ENCODE measurements around the gene KIF21A.

Gene KIF21A

DNA sequence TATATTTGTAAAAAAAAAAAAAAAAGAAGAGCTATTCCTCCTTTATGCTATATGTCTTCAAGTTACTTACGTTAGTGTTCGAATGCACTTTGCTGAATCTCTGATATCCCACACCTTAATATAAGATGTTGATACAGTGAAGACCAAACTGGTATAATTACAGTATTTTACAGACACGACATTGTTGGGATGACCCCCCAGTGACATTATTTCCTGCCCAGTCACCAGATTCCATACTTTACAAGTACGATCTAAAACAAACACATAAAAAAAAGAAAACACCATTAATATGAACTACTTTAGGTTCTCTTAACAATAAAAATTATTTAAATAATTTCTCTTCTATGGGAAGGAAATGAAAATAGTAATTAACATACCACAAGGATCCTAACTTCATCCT lies 133.4 kb downstream of the KIF21A start:
- TF ChIP-seq, protein P1, sequence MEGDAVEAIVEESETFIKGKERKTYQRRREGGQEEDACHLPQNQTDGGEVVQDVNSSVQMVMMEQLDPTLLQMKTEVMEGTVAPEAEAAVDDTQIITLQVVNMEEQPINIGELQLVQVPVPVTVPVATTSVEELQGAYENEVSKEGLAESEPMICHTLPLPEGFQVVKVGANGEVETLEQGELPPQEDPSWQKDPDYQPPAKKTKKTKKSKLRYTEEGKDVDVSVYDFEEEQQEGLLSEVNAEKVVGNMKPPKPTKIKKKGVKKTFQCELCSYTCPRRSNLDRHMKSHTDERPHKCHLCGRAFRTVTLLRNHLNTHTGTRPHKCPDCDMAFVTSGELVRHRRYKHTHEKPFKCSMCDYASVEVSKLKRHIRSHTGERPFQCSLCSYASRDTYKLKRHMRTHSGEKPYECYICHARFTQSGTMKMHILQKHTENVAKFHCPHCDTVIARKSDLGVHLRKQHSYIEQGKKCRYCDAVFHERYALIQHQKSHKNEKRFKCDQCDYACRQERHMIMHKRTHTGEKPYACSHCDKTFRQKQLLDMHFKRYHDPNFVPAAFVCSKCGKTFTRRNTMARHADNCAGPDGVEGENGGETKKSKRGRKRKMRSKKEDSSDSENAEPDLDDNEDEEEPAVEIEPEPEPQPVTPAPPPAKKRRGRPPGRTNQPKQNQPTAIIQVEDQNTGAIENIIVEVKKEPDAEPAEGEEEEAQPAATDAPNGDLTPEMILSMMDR (IDR thresholded peaks at IDR 0.05): no peak

GRCh38 chr12:39301422-39301821 lies 141.5 kb downstream of the KIF21A start:
- TF ChIP-seq, protein P1 (IDR thresholded peaks at IDR 0.05): no peak

DNA sequence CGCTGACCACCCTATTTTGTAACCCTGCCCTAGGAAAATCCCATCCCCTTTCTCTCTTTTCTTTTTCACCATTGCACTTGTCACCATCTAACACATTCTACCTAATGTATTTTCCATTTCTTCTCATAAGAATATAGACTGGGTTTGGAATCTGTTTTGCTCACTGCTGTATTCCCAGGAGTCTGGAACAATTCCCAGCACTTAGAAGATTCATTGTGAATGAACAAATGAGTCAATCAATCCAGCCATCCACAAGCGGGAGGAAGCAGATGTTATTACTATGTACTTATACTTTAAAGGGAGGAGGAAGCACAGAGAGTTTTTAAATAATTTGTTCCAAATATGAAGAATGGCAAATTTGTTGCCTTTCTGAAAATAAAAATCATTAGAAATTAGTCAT lies 142.1 kb downstream of the KIF21A start:
- TF ChIP-seq, protein P1 (IDR thresholded peaks at IDR 0.05): no peak

- TF ChIP-seq, protein P1 (IDR thresholded peaks at IDR 0.05): no peak
Measured at GRCh38 chr12:39297891-39298290, 145.0 kb downstream of the KIF21A start.

DNA sequence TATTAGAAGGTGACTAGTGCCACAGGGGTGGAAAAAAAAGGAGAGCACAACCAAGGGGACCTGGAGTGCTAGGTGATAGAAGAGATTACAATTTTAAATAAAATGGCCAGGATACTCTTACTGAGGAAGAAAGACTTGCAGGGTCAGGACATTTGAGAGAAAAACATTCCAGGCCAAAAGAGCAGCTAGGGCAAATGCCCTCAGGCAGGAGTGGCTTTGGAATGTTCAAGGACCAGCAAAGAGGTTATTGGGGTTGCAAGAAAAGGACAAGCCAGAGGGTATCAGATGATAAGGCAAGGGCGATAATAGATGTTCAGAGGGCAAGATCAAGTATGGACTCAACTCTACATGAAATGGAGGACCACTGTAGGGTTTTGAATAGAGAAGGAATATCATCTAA lies 146.4 kb downstream of the KIF21A start:
- TF ChIP-seq, protein P1 (IDR thresholded peaks at IDR 0.05): no peak

DNA sequence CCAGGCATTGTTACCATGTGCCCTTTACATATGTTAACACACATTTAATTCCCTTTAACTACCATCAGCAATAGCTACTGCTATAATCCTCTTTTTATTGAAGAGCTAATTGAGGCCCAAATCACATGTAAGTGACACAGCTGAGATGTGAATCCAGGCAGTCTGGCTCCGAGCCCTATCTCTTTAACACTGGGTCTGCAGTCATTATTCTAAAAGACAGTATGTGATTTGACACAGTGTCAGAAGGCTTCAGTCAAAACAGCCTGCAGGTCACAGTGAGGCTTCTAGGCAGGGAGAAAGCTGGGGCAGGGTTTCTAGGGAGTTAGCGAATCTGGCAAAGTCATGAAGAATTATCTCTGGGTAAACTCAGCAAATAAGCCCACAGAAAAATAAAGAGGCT lies 148.2 kb downstream of the KIF21A start:
- TF ChIP-seq, protein P1 (IDR thresholded peaks at IDR 0.05): no peak

DNA sequence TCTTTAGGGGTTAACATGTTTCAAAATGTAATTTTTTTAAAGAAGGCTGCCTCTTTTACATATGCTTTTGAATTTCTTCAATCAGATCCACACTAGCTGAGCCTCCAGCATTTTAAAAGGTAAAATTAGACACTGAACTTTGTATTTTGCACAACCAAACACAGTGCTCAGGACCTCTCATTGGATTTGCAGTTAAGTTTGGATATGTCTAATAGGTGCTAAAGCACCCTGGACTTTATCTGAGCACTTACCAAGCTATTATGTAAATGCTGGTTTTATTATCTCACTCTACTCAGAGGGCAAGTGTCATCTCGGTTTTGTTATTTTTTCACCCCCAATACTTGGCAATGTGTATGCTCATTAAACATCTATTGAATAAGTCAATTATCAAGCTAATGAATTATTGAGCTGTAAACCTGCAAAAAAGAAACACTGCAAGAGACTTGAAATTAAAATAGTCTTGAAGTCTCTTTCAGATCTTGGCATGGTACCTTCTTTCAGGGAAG lies 150.7 kb downstream of the KIF21A start:
- TF ChIP-seq, protein P1 (IDR thresholded peaks at IDR 0.05): no peak

DNA sequence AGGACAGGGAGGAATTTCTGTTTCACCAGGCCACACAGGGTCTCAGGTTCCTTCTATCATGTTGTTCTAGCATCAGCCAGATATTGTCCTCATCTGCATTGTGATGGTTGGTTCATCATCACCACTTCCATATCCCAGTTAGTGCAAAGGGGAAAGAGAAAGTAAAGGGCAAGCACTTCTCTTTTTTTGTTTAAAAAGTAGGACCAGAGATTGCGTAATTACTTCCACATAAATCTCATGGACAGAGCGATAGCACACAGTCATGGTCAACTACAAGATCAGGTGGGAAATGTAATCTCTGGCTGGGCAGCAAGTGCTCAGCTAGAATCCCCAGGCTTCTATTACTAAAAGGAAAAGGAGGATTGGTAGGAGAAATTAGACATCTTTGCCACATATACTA lies 155.1 kb downstream of the KIF21A start:
- TF ChIP-seq, protein P1 (IDR thresholded peaks at IDR 0.05): no peak

Measured in LNCAP (cell line).